Stimulated activated CD4-positive, alpha-beta T cell treated with anti-CD3 and anti-CD28 coated beads, Interleukin-12 subunit alpha, Interleukin-12 subunit beta, amount 100 ng/mL, for 48 hours (primary cell): ENCODE measurements around the gene FASN.

Experiments used
- DNase-seq, 3 donors: peaks; one replicate each; pipeline ENCODE4 v3.0.0-alpha.2; 2020; ENCODE audit warnings: low read depth in 2 of 3, low spot score in 1 of 3

Gene FASN

DNA sequence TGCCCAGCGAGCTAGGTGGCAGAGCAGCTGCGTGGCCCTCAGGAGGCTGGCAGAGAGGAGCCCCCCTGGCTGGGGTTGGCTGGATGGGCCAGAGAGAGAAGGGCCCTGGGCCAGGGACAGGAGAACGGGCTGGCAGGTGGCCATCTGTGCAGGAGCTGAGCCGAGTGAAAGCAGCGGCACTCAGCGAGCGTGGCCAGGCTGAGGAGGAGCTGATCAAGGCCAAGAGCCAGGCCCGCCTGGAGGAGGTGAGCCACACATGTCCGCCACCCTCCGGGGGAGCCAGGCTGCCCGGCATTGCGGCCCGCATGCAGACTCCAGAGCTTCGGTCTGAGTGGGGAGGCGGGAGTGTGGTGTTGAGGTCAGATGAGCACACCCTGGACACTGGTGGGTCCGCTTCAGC, 68.6 kb downstream of the FASN start:
- DNase-seq = no peak

DNA sequence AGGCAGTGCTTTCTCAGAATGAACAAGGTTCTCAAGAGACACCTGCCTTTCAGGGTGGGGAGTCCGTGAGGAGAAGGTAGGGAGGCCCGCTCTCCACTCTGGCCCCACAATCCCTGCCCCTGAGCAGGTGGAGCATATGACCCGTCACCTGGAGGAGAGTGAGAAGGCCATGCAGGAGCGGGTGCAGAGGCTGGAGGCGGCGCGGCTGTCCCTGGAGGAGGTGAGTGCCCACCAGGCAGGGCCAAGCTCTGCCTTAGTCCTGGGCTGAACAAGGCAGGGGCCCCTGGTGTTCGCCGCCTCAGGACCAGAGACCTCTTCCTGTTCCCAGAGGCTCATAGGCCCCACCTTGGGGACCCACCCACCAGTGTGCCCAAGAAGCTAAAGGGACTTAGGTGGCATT, 69.1 kb downstream of the FASN start:
- no peak for DNase-seq
